CD8-positive, alpha-beta memory T cell (primary cell): ENCODE results near the gene CDK7. TPM values are rescaled to one million over a fixed set of nuclear protein-coding genes. Genes with fewer than 3 reads are reported as not detected.

Experiments
- CTCF ChIA-PET: fragments of 350-600 bp; sonication (Branson Sonifier 250); formaldehyde crosslinking; loops from one replicate; lab custom pipeline; 2021; ENCODE audit warnings: antibody characterized with exemption; lab: Charles Lee
- POLR2A ChIA-PET: fragments of 350-600 bp; sonication (Branson Sonifier 250); formaldehyde crosslinking; loops from one replicate; lab custom pipeline; 2021; ENCODE audit warnings: antibody characterized with exemption; lab: Charles Lee
- DNase-seq, 5 donors: peaks; one replicate each; pipeline versions ENCODE4 v3.0.0 to v3.0.0-alpha.2; 2020 to 2022; ENCODE audit warnings: mixed read lengths in 1 of 5
- H3K27ac ChIP-seq: one replicate; pipeline ENCODE4 v1.7.0; 2013; ENCODE audit warnings: low read depth, mild to moderate bottlenecking, low read length, moderate library complexity
- H3K27me3 ChIP-seq: 2 replicates; pipeline ENCODE4 v1.7.0; 2013; ENCODE audit warnings: low read length, mild to moderate bottlenecking; ENCODE audit not compliant: insufficient read depth, poor library complexity, severe bottlenecking
- H3K36me3 ChIP-seq: 2 replicates; pipeline ENCODE4 v1.7.0; 2013; ENCODE audit warnings: mild to moderate bottlenecking, low read length, moderate library complexity; ENCODE audit not compliant: insufficient read depth
- H3K4me1 ChIP-seq: 2 replicates; pipeline ENCODE4 v1.7.0; 2013; ENCODE audit warnings: mild to moderate bottlenecking, low read length, moderate library complexity; ENCODE audit not compliant: insufficient read depth
- H3K4me3 ChIP-seq: 2 replicates; pipeline ENCODE4 v1.7.0; 2013; ENCODE audit warnings: mild to moderate bottlenecking, low read length
- H3K9me3 ChIP-seq: 2 replicates; pipeline ENCODE4 v1.7.0; 2013; ENCODE audit warnings: mild to moderate bottlenecking, low read length
- H3K27ac Mint-ChIP-seq, 8 donors: one replicate each; pipeline ENCODE4 v1.8.0; 2020 to 2021; ENCODE audit warnings: mixed read lengths in 8 of 8, mild to moderate bottlenecking in 6 of 8, inconsistent platforms in 3 of 8, moderate library complexity in 3 of 8
- H3K27me3 Mint-ChIP-seq, 2 donors: one replicate each; pipeline ENCODE4 v1.8.0; 2020 to 2021; ENCODE audit warnings: mixed read lengths in 2 of 2, mild to moderate bottlenecking in 1 of 2, moderate library complexity in 1 of 2
- H3K36me3 Mint-ChIP-seq, 3 donors: one replicate each; pipeline ENCODE4 v1.8.0; 2020 to 2021; ENCODE audit warnings: mixed read lengths in 3 of 3, inconsistent platforms in 1 of 3, mild to moderate bottlenecking in 1 of 3
- H3K4me1 Mint-ChIP-seq, 3 donors: one replicate each; pipeline ENCODE4 v1.8.0; 2020 to 2021; ENCODE audit warnings: mixed read lengths in 3 of 3, inconsistent platforms in 1 of 3, mild to moderate bottlenecking in 1 of 3
- H3K4me3 Mint-ChIP-seq, 7 donors: one replicate each; pipeline ENCODE4 v1.8.0; 2020 to 2021; ENCODE audit warnings: mixed read lengths in 7 of 7, mild to moderate bottlenecking in 6 of 7, moderate library complexity in 4 of 7, inconsistent platforms in 2 of 7
- H3K9me3 Mint-ChIP-seq, 5 donors: one replicate each; pipeline ENCODE4 v1.8.0; 2020 to 2022; ENCODE audit warnings: mixed read lengths in 5 of 5, mild to moderate bottlenecking in 3 of 5, moderate library complexity in 2 of 5, inconsistent platforms in 1 of 5
- polyA plus RNA-seq: library from polyadenylated mRNA; unstranded; fragments of 300-500 nt; fragmentation: Illumina TruSeq; gene quantifications from one replicate; pipeline ENCODE4 v1.2.3, GENCODE V29; 2021
- total RNA-seq, 2 experiments: library from RNA; stranded (reverse); gene quantifications; one replicate each; pipeline ENCODE4 v1.2.3, GENCODE V29; 2021

The CDK7 gene
- total and polyA plus RNA-seq, 3 experiments from 2014 or later, result 23.8 to 44.8 (median 40.8) TPM

DNA sequence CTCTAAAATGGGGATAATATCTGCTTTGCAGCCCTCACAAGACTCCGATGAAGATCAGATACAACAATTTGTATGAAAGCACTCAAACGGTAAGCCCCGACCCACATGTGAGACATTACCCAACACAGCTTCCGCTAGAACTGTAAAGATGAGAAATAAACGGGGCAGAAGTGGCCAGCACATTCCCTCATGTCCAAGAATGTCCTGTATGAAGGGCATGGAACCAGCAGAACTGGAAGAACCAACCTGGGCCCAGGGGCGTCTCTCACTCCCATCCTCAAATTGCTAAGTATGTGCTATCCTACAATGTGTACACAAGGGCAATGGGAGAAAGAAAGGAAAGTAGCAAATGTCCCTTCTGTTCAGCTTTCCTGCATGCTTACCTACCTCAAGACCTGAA lies 64.9 kb downstream of the CDK7 start:
- DNase-seq, result no peak
- H3K4me3 Mint-ChIP-seq, result no peak overlapping the region
- no peaks in the 10 kb centered on the region for H3K36me3 ChIP-seq
- no peaks in the 10 kb centered on the region for H3K27me3 ChIP-seq
- no peak overlapping the region for H3K4me3 ChIP-seq
- peaks cover 0 to 27% (median 24%) of the 10 kb centered on the region in 3 donors for H3K36me3 Mint-ChIP-seq
- no peak overlapping the region for H3K27ac ChIP-seq
- no peak overlapping the region for H3K27ac Mint-ChIP-seq
- H3K4me1 Mint-ChIP-seq, result no peaks in the 10 kb centered on the region
- CTCF ChIA-PET, result no interaction called here
- H3K27me3 Mint-ChIP-seq, result no peaks in the 10 kb centered on the region
- H3K9me3 ChIP-seq, result no peaks in the 10 kb centered on the region
- no peaks in the 10 kb centered on the region for H3K4me1 ChIP-seq
- no peaks in the 10 kb centered on the region for H3K9me3 Mint-ChIP-seq
- POLR2A ChIA-PET, result no interaction called here

GRCh38 chr5:69300537-69301203 lies 66.0 kb downstream of the CDK7 start:
- H3K27me3 ChIP-seq, result no peaks in the 10 kb centered on the region
- no peaks in the 10 kb centered on the region for H3K27me3 Mint-ChIP-seq
- H3K4me1 ChIP-seq, result no peaks in the 10 kb centered on the region
- no peaks in the 10 kb centered on the region for H3K4me1 Mint-ChIP-seq
- no peaks in the 10 kb centered on the region for H3K9me3 Mint-ChIP-seq
- peaks cover 0 to 23% (median 16%) of the 10 kb centered on the region in 3 donors for H3K36me3 Mint-ChIP-seq
- H3K27ac ChIP-seq, result no peak overlapping the region
- CTCF ChIA-PET, result no interaction called here
- no peak overlapping the region for H3K4me3 ChIP-seq
- DNase-seq, result no peak
- POLR2A ChIA-PET, result no interaction called here
- H3K4me3 Mint-ChIP-seq, result no peak overlapping the region
- no peaks in the 10 kb centered on the region for H3K36me3 ChIP-seq
- peak overlapping the region in 1 of 8 donors; percentile 77 for H3K27ac Mint-ChIP-seq
- no peaks in the 10 kb centered on the region for H3K9me3 ChIP-seq

GRCh38 chr5:69305512-69305911 lies 70.8 kb downstream of the CDK7 start:
- peaks cover 0 to 2% of the 10 kb centered on the region in 2 donors for H3K27me3 Mint-ChIP-seq
- CTCF ChIA-PET, result no interaction called here
- no peak overlapping the region for H3K27ac Mint-ChIP-seq
- Histone ChIP-seq H3K36me3 (no peaks in the 10 kb centered on the region), H3K27ac (no peak overlapping the region), H3K4me1 (no peaks in the 10 kb centered on the region), H3K4me3 (no peak overlapping the region), H3K27me3 (no peaks in the 10 kb centered on the region), H3K9me3 (no peaks in the 10 kb centered on the region)
- H3K36me3 Mint-ChIP-seq, result peaks cover 20 to 42% (median 29%) of the 10 kb centered on the region in 3 donors
- POLR2A ChIA-PET, result no interaction called here
- H3K9me3 Mint-ChIP-seq, result peaks cover 0 to 5% (median 0%) of the 10 kb centered on the region in 5 donors
- DNase-seq, result no peak
- H3K4me3 Mint-ChIP-seq, result no peak overlapping the region
- no peaks in the 10 kb centered on the region for H3K4me1 Mint-ChIP-seq

DNA sequence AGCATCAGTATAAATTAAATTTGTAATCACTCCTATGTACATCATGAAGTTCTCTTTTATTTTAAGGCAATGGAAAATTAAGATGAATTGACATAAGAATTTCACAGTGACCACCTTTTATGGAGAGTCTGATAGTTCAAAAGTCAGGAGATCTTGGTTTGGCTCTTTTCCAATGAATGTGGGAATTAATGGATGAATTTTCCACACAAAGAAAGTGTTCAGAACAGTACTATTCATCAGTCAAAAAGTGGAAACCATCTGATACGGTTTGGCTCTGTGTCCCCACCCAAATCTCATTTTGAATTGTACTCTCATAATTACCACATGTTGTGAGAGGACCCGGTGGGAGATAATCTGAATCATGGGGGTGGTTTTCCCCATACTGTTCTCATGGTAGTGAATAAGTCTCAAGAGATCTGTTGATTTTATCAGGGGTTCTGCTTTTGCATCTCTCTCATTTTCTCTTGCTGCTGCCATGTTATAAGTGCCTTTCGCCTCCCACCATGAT lies 73.4 kb downstream of the CDK7 start:
- Histone ChIP-seq H3K4me3 (no peak overlapping the region), H3K27me3 (no peaks in the 10 kb centered on the region), H3K9me3 (no peaks in the 10 kb centered on the region), H3K27ac (no peak overlapping the region), H3K36me3 (no peaks in the 10 kb centered on the region), H3K4me1 (no peaks in the 10 kb centered on the region)
- POLR2A ChIA-PET, result no interaction called here
- Mint-ChIP-seq H3K9me3 (peaks cover 0 to 5% (median 0%) of the 10 kb centered on the region in 5 donors), H3K27me3 (peaks cover 0 to 2% of the 10 kb centered on the region in 2 donors), H3K36me3 (peaks cover 28 to 54% (median 44%) of the 10 kb centered on the region in 3 donors), H3K27ac (no peak overlapping the region), H3K4me3 (no peak overlapping the region), H3K4me1 (no peaks in the 10 kb centered on the region)
- no peak for DNase-seq
- CTCF ChIA-PET, result no interaction called here

- H3K4me1 ChIP-seq, result no peaks in the 10 kb centered on the region
- peaks cover 0 to 5% (median 0%) of the 10 kb centered on the region in 5 donors for H3K9me3 Mint-ChIP-seq
These were observed 74.7 kb downstream of the CDK7 start for GRCh38 chr5:69309380-69309779.

DNA sequence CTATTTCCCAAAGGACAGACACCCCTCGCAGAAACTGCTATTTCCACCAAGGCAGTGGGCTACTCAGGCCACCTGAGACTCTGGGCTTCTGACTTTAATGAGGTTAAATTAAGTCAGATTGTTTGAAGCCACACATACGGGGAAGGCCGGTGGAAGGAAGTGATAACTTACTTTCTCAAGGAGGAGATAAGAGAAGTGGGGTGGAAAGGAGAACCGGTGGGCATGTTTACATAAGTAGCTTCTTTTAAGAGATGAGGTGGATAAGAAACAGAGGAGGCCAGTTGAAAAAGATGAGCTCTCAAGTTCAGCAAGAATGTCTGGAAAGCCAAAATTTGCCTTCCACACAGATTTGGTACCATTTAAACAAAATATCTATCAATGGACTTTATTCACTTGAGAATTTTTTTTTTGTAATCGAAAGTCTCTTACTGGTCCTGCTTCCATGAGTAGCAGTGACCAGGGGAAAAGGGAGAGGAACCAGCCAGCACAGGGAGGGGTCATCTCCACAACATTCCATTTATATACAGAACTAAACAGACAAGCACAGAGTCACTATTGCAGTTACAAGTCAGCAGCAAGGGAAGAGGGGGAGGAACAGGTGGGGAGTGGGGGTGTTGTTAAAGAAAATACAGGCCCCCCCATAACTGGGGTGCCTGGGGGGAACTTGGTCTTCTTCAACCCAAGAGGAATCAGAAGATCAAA lies 77.9 kb downstream of the CDK7 start:
- Histone ChIP-seq H3K36me3 (no peaks in the 10 kb centered on the region), H3K27me3 (no peaks in the 10 kb centered on the region), H3K27ac (no peak overlapping the region), H3K4me3 (no peak overlapping the region), H3K9me3 (no peaks in the 10 kb centered on the region), H3K4me1 (no peaks in the 10 kb centered on the region)
- no peak overlapping the region for H3K4me3 Mint-ChIP-seq
- H3K9me3 Mint-ChIP-seq, result peaks cover 0 to 5% (median 0%) of the 10 kb centered on the region in 5 donors
- DNase-seq, result no peak
- H3K27ac Mint-ChIP-seq, result no peak overlapping the region
- no peaks in the 10 kb centered on the region for H3K27me3 Mint-ChIP-seq
- POLR2A ChIA-PET, result no interaction called here
- CTCF ChIA-PET, result no interaction called here
- H3K36me3 Mint-ChIP-seq, result peaks cover 36 to 59% (median 42%) of the 10 kb centered on the region in 3 donors
- H3K4me1 Mint-ChIP-seq, result no peaks in the 10 kb centered on the region

More at GRCh38 chr5:69309380-69309779, 74.7 kb downstream of the CDK7 start:
- Histone ChIP-seq H3K27me3 (no peaks in the 10 kb centered on the region), H3K4me3 (no peak overlapping the region), H3K27ac (no peak overlapping the region), H3K9me3 (no peaks in the 10 kb centered on the region), H3K36me3 (no peaks in the 10 kb centered on the region)
- DNase-seq, result no peak
- peaks cover 31 to 62% (median 44%) of the 10 kb centered on the region in 3 donors for H3K36me3 Mint-ChIP-seq
- H3K4me3 Mint-ChIP-seq, result no peak overlapping the region
- H3K27ac Mint-ChIP-seq, result peak overlapping the region in 1 of 8 donors; percentile 54
- ChIA-PET POLR2A (no interaction called here), CTCF (no interaction called here)
- no peaks in the 10 kb centered on the region for H3K4me1 Mint-ChIP-seq
- H3K27me3 Mint-ChIP-seq, result peaks cover 0 to 2% of the 10 kb centered on the region in 2 donors

DNA sequence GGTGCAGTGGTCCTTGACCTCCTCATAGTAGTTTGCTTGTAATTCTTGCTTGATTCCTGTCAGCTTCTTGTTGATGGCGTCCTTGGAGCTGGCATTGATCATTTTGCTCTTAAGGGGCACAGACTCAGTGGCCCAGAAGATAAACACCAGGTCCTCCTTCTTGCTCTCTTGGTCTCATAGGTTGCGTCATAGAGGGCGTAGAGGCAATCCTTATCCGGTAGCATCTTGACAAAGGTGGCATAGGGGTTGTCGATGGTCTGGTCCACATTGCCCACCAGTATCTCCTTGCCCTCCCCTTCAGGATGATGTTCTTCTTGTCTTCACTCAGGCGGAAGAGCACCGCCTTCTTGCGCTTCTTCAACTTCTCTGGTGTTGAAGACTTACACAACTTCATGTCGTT lies 78.7 kb downstream of the CDK7 start:
- no peaks in the 10 kb centered on the region for H3K27me3 ChIP-seq
- Mint-ChIP-seq H3K4me3 (no peak overlapping the region), H3K9me3 (peaks cover 0 to 5% (median 0%) of the 10 kb centered on the region in 5 donors), H3K36me3 (peaks cover 34 to 54% (median 36%) of the 10 kb centered on the region in 3 donors), H3K4me1 (no peaks in the 10 kb centered on the region), H3K27ac (peak overlapping the region in 1 of 8 donors; percentile 42), H3K27me3 (no peaks in the 10 kb centered on the region)
- CTCF ChIA-PET, result no interaction called here
- H3K4me1 ChIP-seq, result no peaks in the 10 kb centered on the region
- no peaks in the 10 kb centered on the region for H3K9me3 ChIP-seq
- no peak overlapping the region for H3K4me3 ChIP-seq
- POLR2A ChIA-PET, result no interaction called here
- no peaks in the 10 kb centered on the region for H3K36me3 ChIP-seq
- no peak for DNase-seq
- no peak overlapping the region for H3K27ac ChIP-seq

DNA sequence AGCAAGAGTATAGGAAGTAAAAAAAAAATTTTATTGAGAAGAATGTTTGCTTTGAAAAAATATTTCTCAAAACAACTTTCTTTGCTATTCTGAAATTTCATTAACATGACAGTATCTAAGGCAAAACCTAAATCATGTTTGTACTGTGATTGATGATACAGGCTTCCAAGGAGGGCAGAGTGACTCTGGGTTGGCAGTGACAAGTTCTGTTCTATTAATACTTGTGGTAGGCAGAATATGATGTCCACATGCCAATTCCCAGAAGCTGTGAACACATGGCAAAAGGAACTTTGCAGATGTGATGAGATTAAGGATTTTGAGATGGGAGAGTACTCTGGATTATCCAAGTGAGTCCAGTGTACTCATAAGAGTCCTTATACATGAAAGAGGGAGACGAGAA lies 81.3 kb downstream of the CDK7 start:
- Mint-ChIP-seq H3K27ac (peak overlapping the region in 1 of 8 donors; percentile 7), H3K27me3 (no peaks in the 10 kb centered on the region), H3K9me3 (no peaks in the 10 kb centered on the region), H3K4me1 (no peaks in the 10 kb centered on the region), H3K4me3 (no peak overlapping the region), H3K36me3 (peaks cover 10 to 41% (median 23%) of the 10 kb centered on the region in 3 donors)
- Histone ChIP-seq H3K4me1 (no peaks in the 10 kb centered on the region), H3K27ac (no peak overlapping the region), H3K9me3 (no peaks in the 10 kb centered on the region), H3K27me3 (no peaks in the 10 kb centered on the region), H3K36me3 (no peaks in the 10 kb centered on the region), H3K4me3 (no peak overlapping the region)
- ChIA-PET CTCF (interaction anchor here (1.7 kb wide), 1 partner anchor 19 kb away, joined by 7 read pairs; no protein-coding TSS in a partner anchor), POLR2A (interaction anchor here (0.6 kb wide), 1 partner anchor 51 kb away, joined by 3 read pairs; no protein-coding TSS in a partner anchor)
- DNase-seq, result no peak
